HL-60 (cell line): ENCODE measurements around the gene GLIPR1L1.
"Not testable (repeated sequence)": the region's sequence is repeated elsewhere in the genome, so short reads cannot be mapped to it uniquely, and the experiment has no call there.

Experiments
- DNase-seq, 2 experiments: peaks; one replicate each; pipeline ENCODE4 v3.0.0-alpha.2; 2010 to 2020; ENCODE audit warnings: low read depth in 1 of 2, low spot score in 1 of 2
- H3K27ac ChIP-seq: fragments of 250-450 bp; sonication (Bioruptor Pico); replicated peaks from 2 replicates; pipeline ENCODE4 v1.5.1; 2020; ENCODE audit warnings: mild to moderate bottlenecking, moderate library complexity
- H3K27me3 ChIP-seq: fragments of 250-450 bp; sonication (Bioruptor Pico); 2 replicates; pipeline ENCODE4 v1.5.1; 2021; ENCODE audit warnings: mild to moderate bottlenecking, moderate library complexity; ENCODE audit not compliant: insufficient read depth, poor library complexity, severe bottlenecking
- H3K4me3 ChIP-seq: replicated peaks from 2 replicates; pipeline ENCODE4 v1.5.1; 2011; ENCODE audit warnings: mild to moderate bottlenecking, control low read depth, low read length; ENCODE audit not compliant: insufficient read depth
- CTCF ChIP-seq: IDR thresholded peaks from one replicate; pipeline ENCODE4 v1.5.1; 2011; ENCODE audit warnings: low read length, control low read depth, inconsistent platforms; ENCODE audit not compliant: insufficient read depth
- GABPA ChIP-seq: IDR thresholded peaks from 2 replicates; pipeline ENCODE4 v1.6.1; 2012; ENCODE audit warnings: low read depth
- POLR2AphosphoS5 ChIP-seq: IDR thresholded peaks from 2 replicates; pipeline ENCODE4 v1.6.1; 2012; ENCODE audit warnings: low read depth
- REST ChIP-seq: IDR thresholded peaks from 2 replicates; pipeline ENCODE4 v1.6.1; 2012; ENCODE audit warnings: low read depth; ENCODE audit not compliant: insufficient replicate concordance
- SPI1 ChIP-seq: IDR thresholded peaks from 2 replicates; pipeline ENCODE4 v1.6.1; 2012; ENCODE audit warnings: low read depth, mild to moderate bottlenecking, borderline replicate concordance

Gene GLIPR1L1

GRCh38 chr12:75341873-75342272 lies 7.4 kb downstream of the GLIPR1L1 start:
- Histone ChIP-seq H3K27ac (no peak overlapping the region), H3K27me3 (no peaks in the 10 kb centered on the region), H3K4me3 (no peak overlapping the region)
- TF ChIP-seq CTCF (no peak), REST (no peak), GABPA (no peak), SPI1 (no peak), POLR2AphosphoS5 (no peak)
- DNase-seq: no peak

- DNase-seq: no peak
- Histone ChIP-seq H3K27ac (no peak overlapping the region), H3K4me3 (no peak overlapping the region), H3K27me3 (no peaks in the 10 kb centered on the region)
- TF ChIP-seq CTCF (no peak), SPI1 (no peak)
Observed at GRCh38 chr12:75345531-75345930, 11.1 kb downstream of the GLIPR1L1 start.

GRCh38 chr12:75346215-75346614 lies 11.7 kb downstream of the GLIPR1L1 start:
- not testable (repeated sequence) for H3K27ac ChIP-seq, H3K27me3 ChIP-seq, DNase-seq, H3K4me3 ChIP-seq

GRCh38 chr12:75349946-75350345 lies 15.5 kb downstream of the GLIPR1L1 start:
- DNase-seq: no peak
- no peak for TF ChIP-seq SPI1
- TF ChIP-seq POLR2AphosphoS5: no peak
- no peak for TF ChIP-seq GABPA
- TF ChIP-seq REST: no peak
- TF ChIP-seq CTCF: no peak
- Histone ChIP-seq H3K4me3 (no peak overlapping the region), H3K27me3 (no peaks in the 10 kb centered on the region), H3K27ac (no peak overlapping the region)
